NCI-H1436 treated with DMSO at 0.1 percent for 48 hours (cell line): ENCODE results near the gene BSG.
"Not testable (repeated sequence)": the region's sequence is repeated elsewhere in the genome, so short reads cannot be mapped to it uniquely, and the experiment has no call there.

Experiments used
- DNase-seq: peaks from one replicate; lab custom pipeline; 2025; lab: John Stamatoyannopoulos, UW

Gene BSG

GRCh38 chr19:572743-573518 is 535 bp downstream of the BSG start:
- no peak for DNase-seq

- no peak for DNase-seq
Observed at GRCh38 chr19:573519-573825, 1.1 kb downstream of the BSG start.

DNA sequence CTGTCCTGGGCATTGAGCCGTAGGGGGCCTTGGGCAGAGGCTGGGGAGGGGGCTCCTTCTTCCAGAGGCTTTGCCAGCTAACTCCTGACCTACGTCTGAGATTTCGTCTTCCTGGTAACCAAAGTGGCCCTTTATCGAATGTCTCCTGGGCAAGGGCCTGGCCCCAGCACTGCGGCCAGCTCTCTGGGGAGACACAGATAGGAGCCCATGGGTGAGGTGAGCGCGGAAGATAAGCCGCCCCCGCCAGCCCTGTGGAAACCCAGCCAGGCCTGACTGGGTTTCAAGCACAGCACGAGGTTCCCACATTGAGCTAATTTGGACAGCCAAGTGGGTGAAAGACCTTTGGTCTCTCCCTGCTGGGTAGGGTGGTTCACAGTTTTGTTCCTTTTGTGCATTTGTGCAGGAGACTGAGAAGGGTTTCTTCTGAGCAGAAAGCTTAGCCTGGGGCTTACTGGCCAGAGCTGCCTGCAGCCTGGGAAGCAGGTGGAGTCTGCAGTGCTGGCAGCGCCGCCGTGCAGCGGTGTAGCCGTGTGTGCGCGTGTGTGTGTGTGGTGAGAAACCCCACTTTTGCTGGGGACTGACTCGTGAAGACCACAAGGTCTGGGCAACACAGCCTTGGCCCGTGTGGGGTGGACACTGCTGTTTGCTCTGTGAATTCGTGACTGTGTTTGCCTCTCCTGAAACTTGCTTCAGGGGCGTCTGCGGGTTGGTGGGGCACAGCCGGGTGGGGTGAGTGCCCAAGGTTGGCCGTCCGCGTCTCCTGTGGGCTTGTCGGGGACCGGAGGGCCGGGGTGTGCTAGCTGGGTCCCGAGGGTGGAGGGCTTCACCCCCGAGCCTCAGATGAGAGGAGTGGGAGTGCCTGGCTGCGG is 2.5 kb downstream of the BSG start:
- DNase-seq = no peak

GRCh38 chr19:575527-576506 is 3.4 kb downstream of the BSG start:
- DNase-seq = no peak

- no peak for DNase-seq
Observed at GRCh38 chr19:576768-577438, 4.5 kb downstream of the BSG start.

DNA sequence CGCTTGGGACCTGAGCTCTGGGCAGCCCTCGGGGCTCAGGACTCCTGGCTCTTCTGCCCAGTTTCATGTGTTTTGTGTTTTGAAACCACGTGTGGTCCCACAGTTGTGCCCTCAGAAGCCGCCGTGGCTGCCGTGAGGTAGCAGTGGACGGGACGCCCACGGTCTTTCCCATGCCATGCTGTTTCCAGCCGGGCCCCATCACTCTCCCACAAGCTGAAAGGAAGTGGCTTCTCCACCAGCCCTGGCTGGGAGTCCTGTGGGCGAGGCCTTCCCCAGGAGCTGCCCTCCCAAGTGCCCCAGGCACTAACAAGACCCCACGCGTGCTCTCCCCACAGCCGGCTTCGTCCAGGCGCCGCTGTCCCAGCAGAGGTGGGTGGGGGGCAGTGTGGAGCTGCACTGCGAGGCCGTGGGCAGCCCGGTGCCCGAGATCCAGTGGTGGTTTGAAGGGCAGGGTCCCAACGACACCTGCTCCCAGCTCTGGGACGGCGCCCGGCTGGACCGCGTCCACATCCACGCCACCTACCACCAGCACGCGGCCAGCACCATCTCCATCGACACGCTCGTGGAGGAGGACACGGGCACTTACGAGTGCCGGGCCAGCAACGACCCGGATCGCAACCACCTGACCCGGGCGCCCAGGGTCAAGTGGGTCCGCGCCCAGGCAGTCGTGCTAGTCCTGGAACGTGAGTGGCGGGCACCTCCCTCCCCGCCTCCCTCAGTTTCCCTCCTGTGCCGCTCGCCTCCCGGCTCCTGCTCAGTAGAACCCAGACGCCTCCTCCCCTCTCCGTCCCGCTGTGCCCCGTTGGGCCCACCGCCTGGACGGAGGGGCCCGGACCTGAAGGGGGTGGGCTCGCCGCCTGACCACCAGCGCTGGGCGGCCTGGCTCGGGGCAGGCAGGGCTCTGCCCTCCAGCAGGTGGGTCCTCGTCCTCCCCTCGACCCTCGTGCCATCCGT is 5.3 kb downstream of the BSG start:
- DNase-seq = no peak

DNA sequence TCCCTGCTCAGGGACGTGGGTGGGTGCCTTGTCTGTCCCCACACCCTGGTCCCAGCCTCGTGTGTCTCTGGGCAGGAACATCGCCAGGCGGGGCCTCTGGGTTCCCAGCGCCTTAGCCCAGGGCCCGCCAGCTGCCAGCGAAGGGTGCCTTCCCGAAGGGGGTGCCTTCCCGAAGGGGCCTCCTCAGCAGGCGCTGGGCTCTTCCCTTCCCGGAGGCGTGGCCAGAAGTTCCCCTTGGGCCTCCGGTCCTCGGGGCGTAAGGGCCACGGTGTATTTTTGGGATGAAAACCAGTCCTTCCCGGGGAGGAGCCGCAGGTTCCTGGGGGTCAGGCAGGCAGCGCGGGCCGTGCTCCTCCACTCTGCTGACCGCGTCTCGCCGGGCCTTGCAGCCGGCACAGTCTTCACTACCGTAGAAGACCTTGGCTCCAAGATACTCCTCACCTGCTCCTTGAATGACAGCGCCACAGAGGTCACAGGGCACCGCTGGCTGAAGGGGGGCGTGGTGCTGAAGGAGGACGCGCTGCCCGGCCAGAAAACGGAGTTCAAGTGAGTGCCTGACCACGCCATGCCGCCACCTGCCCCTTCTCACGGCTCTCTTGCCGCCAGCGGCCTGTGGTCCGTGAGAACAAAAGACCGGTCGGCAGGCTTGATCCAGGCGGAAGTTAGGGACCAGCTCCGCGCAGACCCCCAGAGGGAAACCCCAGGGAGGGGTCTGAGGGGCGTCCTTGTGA is 6.9 kb downstream of the BSG start:
- no peak for DNase-seq

GRCh38 chr19:579842-580155 is 7.4 kb downstream of the BSG start:
- DNase-seq = no peak

DNA sequence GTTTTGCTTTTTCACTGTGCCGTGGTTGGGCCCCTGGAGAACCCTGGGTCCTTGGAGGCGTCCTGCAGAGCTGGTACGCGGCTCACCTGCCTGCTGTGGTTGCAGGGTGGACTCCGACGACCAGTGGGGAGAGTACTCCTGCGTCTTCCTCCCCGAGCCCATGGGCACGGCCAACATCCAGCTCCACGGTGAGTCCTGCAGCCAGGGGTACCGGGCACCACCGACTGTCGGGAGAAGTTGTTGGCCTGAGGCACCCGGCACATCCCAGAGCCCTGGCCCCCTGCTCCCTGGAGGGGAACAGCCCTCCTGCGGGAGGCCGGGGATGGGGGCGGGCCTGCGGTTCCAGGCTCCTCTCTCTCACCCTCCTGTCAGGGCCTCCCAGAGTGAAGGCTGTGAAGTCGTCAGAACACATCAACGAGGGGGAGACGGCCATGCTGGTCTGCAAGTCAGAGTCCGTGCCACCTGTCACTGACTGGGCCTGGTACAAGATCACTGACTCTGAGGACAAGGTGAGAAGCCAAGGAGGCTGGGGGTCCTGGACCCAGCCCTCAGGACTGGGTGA is 8.0 kb downstream of the BSG start:
- DNase-seq = no peak

- DNase-seq = no peak
Observed at GRCh38 chr19:581399-582111, 9.2 kb downstream of the BSG start.

GRCh38 chr19:582497-583197 is 10.3 kb downstream of the BSG start:
- DNase-seq = no peak

DNA sequence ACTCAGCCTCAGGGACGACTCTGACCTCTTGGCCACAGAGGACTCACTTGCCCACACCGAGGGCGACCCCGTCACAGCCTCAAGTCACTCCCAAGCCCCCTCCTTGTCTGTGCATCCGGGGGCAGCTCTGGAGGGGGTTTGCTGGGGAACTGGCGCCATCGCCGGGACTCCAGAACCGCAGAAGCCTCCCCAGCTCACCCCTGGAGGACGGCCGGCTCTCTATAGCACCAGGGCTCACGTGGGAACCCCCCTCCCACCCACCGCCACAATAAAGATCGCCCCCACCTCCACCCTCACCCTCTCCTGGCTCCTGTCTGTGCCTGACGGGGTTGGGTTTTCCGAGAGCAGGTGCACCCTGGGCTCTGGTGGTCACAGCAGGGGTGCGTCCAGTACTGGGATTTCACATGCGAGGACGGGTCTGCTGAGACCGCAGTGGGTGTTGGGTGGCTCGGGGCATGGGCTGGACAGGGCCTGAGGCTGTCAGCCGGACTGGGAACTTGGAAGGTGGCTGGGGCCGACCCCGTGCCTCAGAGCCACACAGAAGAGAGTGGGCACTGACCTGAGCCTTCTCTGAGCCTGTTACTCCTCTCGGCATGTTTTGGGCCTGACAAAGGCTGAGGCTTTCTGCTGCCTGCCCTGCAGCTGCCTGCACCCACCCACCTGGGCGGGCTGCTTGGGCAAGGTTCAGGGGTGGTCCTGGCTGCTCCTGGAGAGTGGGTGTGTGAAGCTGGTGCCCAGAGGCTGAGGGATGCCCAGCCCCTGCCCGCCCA is 11.0 kb downstream of the BSG start:
- no peak for DNase-seq

- DNase-seq = no peak
Observed at GRCh38 chr19:583968-584239, 11.5 kb downstream of the BSG start.

- no peak for DNase-seq
Observed at GRCh38 chr19:584240-585001, 12.0 kb downstream of the BSG start.

DNA sequence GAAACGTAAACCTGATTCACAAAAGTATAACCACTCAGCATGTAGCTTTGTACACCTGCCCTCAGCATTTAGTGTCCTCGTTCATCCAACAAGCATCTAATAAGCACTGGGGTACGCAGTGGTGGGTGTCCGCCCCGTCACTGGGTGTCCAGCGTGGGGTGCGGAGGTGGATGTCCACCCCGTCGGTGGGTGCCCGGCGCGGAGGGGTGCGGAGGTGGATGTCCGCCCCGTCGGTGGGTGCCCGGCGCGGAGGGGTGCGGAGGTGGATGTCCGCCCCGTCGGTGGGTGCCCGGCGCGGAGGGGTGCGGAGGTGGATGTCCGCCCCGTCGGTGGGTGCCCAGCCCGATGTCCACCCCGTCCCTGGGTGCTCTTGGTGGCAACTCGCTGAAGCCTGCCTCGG is 12.8 kb downstream of the BSG start:
- DNase-seq = not testable (repeated sequence)

GRCh38 chr19:585551-586110 is 13.2 kb downstream of the BSG start:
- DNase-seq = no peak
